DND-41 (cell line): Measurements from ENCODE around the gene MGAT4B.
"Not testable (repeated sequence)": the region's sequence is repeated elsewhere in the genome, so short reads cannot be mapped to it uniquely, and the experiment has no call there.

Source experiments
- EZH2 ChIP-seq: IDR thresholded peaks from 3 replicates; pipeline ENCODE4 v1.6.1; 2012; ENCODE audit warnings: borderline replicate concordance, low read depth, mild to moderate bottlenecking, moderate library complexity, low read length, inconsistent platforms; ENCODE audit not compliant: severe bottlenecking
- TF ChIP-seq, protein P1 (sequence below): IDR thresholded peaks from 2 replicates; pipeline ENCODE4 v1.5.1; 2012; ENCODE audit warnings: borderline replicate concordance, low read length, moderate library complexity, mild to moderate bottlenecking; ENCODE audit not compliant: poor library complexity, severe bottlenecking; ENCODE audit errors: extremely low read depth

DNA sequence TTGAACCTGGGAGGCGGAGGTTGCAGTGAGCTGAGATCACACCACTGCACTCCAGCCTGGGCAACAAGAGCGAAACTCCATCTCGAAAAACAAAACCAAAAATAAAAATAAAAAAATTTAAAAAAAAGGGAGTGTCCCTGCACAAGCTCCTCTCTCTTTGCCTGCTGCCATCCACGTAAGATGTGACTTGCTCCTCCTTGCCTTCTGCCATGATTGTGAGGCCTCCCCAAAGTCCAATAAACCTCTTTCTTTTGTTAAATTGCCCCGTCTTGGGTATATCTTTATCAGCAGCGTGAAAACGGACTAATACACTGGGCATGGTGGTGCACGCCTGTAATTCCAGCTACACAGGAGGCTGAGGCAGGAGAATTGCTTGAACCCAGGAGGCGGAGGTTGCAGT lies 17.4 kb downstream of the MGAT4B start:
- not testable (repeated sequence) for TF ChIP-seq EZH2
- TF ChIP-seq, protein P1, sequence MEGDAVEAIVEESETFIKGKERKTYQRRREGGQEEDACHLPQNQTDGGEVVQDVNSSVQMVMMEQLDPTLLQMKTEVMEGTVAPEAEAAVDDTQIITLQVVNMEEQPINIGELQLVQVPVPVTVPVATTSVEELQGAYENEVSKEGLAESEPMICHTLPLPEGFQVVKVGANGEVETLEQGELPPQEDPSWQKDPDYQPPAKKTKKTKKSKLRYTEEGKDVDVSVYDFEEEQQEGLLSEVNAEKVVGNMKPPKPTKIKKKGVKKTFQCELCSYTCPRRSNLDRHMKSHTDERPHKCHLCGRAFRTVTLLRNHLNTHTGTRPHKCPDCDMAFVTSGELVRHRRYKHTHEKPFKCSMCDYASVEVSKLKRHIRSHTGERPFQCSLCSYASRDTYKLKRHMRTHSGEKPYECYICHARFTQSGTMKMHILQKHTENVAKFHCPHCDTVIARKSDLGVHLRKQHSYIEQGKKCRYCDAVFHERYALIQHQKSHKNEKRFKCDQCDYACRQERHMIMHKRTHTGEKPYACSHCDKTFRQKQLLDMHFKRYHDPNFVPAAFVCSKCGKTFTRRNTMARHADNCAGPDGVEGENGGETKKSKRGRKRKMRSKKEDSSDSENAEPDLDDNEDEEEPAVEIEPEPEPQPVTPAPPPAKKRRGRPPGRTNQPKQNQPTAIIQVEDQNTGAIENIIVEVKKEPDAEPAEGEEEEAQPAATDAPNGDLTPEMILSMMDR: not testable (repeated sequence)
